Measurements from ENCODE around the gene HORMAD2. TPM values are rescaled to one million over a fixed set of nuclear protein-coding genes. Genes with fewer than 3 reads are reported as not detected.

HORMAD2 gene
- total RNA-seq, 1 experiment from 2014 or later, result not detected

DNA sequence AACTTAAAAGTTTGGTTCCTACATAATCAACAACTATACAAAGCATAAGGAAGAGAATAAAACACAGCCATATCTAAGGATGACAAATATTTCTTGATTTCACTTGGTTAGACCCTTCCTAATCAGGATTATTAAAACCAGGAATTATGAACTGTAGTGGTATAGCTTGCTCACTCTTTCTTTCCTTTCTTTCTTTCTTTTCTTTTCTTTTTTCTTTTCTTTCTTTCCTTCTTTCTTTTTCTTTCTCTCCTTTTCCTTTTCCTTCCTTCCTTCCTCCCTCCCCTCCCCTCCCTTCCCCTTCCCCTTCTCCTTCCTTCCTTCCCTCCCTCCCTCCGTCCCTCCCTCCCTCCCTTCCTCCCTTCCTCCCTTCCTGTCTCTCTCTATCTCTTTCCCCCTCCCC lies 78.0 kb downstream of the HORMAD2 start:
- no TSS peak for BruUV-seq (replicated peaks)
- intact Hi-C loops (cut with micrococcal nuclease; ENCODE audit: unreplicated experiment), result no loop called here

DNA sequence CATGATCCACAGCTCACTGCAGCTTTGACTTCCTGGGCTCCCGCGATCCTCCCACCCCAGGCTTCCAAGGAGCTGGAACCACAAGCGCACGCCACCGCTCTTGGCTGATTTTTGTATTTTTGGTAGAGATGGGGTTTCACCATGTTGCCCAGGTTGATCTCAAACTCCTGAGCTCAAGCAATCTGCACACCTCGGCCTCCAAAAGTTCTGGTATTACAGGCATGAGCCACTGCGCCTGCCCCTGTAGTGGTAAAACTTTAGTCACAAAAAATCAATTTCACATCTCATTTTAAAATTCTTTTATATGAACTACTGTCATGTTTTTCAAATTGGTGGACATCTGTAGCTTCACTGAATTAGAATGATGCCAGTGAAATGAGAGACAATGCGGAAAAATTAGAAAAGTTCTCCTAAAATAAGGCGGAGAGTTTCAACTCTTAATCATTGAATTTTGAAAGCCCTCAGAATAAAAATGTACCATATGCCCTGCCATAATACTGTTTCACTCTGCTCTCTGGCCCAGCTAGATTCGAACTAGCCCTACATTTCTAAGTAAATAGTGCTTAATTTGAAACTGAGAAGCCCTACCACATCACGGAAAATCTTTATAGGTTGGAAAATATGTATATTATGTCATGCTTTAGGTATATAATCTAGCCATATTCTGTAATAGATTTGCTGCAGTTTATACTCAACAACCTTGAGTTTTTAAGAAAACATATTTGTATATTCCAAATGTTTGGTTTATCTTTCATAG lies 78.7 kb downstream of the HORMAD2 start:
- no TSS peak for BruUV-seq (replicated peaks)
- H3K4me3 Mint-ChIP-seq (ENCODE audit: low read depth, unreplicated experiment), result no peak overlapping the region
- no peak for DNase-seq
- H3K27ac Mint-ChIP-seq (ENCODE audit: unreplicated experiment), result no peak overlapping the region
- H3K36me3 Mint-ChIP-seq (ENCODE audit: insufficient read depth, unreplicated experiment), result no peaks in the 10 kb centered on the region
- H3K27me3 Mint-ChIP-seq (ENCODE audit: unreplicated experiment), result no peaks in the 10 kb centered on the region
- H3K9me3 Mint-ChIP-seq (ENCODE audit: low read depth, unreplicated experiment), result no peaks in the 10 kb centered on the region
- CTCF ChIA-PET, result interaction anchor here (1.0 kb wide), 1 partner anchor 29 kb away, joined by 3 read pairs; no protein-coding TSS in a partner anchor
- intact Hi-C loops (cut with micrococcal nuclease; ENCODE audit: unreplicated experiment), result no loop called here
- TF ChIP-seq CTCF (IDR thresholded peaks at IDR 0.05; ENCODE audit: unreplicated experiment), result no peak
- H3K4me1 Mint-ChIP-seq (ENCODE audit: low read depth, unreplicated experiment), result peaks cover 12% of the 10 kb centered on the region

More for the DNA sequence above, 78.0 kb downstream of the HORMAD2 start:
- CTCF ChIA-PET, result interaction anchor here (0.7 kb wide), 3 partner anchors 31 to 384 kb away, joined by 3 read pairs; no protein-coding TSS in a partner anchor
- Mint-ChIP-seq H3K27ac (ENCODE audit: unreplicated experiment) (no peak overlapping the region), H3K36me3 (ENCODE audit: insufficient read depth, unreplicated experiment) (no peaks in the 10 kb centered on the region), H3K9me3 (ENCODE audit: low read depth, unreplicated experiment) (no peaks in the 10 kb centered on the region), H3K4me1 (ENCODE audit: low read depth, unreplicated experiment) (peaks cover 12% of the 10 kb centered on the region), H3K4me3 (ENCODE audit: low read depth, unreplicated experiment) (no peak overlapping the region), H3K27me3 (ENCODE audit: unreplicated experiment) (no peaks in the 10 kb centered on the region)
- DNase-seq, result no peak
- no peak for TF ChIP-seq CTCF (IDR thresholded peaks at IDR 0.05; ENCODE audit: unreplicated experiment)

GRCh38 chr22:30159561-30160353 lies 79.5 kb downstream of the HORMAD2 start:
- no peaks in the 10 kb centered on the region for H3K36me3 Mint-ChIP-seq (ENCODE audit: insufficient read depth, unreplicated experiment)
- CTCF ChIA-PET, result interaction anchor here (1.0 to 1.2 kb wide), 2 partner anchors 29 to 52 kb away, joined by 3 read pairs; no protein-coding TSS in a partner anchor
- no peaks in the 10 kb centered on the region for H3K27me3 Mint-ChIP-seq (ENCODE audit: unreplicated experiment)
- intact Hi-C loops (cut with micrococcal nuclease; ENCODE audit: unreplicated experiment), result no loop called here
- no peaks in the 10 kb centered on the region for H3K9me3 Mint-ChIP-seq (ENCODE audit: low read depth, unreplicated experiment)
- no peak overlapping the region for H3K4me3 Mint-ChIP-seq (ENCODE audit: low read depth, unreplicated experiment)
- H3K27ac Mint-ChIP-seq (ENCODE audit: unreplicated experiment), result no peak overlapping the region
- peaks cover 12% of the 10 kb centered on the region for H3K4me1 Mint-ChIP-seq (ENCODE audit: low read depth, unreplicated experiment)
- no TSS peak for BruUV-seq (replicated peaks)
- no peak for TF ChIP-seq CTCF (IDR thresholded peaks at IDR 0.05; ENCODE audit: unreplicated experiment)
- DNase-seq, result peak; percentile 32

- H3K27me3 Mint-ChIP-seq (ENCODE audit: unreplicated experiment), result no peaks in the 10 kb centered on the region
- intact Hi-C loops (cut with micrococcal nuclease; ENCODE audit: unreplicated experiment), result no loop called here
- no TSS peak for BruUV-seq (replicated peaks)
- H3K36me3 Mint-ChIP-seq (ENCODE audit: insufficient read depth, unreplicated experiment), result no peaks in the 10 kb centered on the region
- H3K4me3 Mint-ChIP-seq (ENCODE audit: low read depth, unreplicated experiment), result no peak overlapping the region
- DNase-seq, result no peak
- H3K9me3 Mint-ChIP-seq (ENCODE audit: low read depth, unreplicated experiment), result no peaks in the 10 kb centered on the region
- CTCF ChIA-PET, result no interaction called here
- peaks cover 12% of the 10 kb centered on the region for H3K4me1 Mint-ChIP-seq (ENCODE audit: low read depth, unreplicated experiment)
- TF ChIP-seq CTCF (IDR thresholded peaks at IDR 0.05; ENCODE audit: unreplicated experiment), result no peak
- H3K27ac Mint-ChIP-seq (ENCODE audit: unreplicated experiment), result no peak overlapping the region
Measured at GRCh38 chr22:30161051-30161469, 80.8 kb downstream of the HORMAD2 start.

Measured in Calu3 (cell line).